ENCODE data around the gene NPRL2.

Gene NPRL2

GRCh38 chr3:50347187-50347813 lies 3.3 kb downstream of the NPRL2 start:
- no peak for DNase-seq

DNA sequence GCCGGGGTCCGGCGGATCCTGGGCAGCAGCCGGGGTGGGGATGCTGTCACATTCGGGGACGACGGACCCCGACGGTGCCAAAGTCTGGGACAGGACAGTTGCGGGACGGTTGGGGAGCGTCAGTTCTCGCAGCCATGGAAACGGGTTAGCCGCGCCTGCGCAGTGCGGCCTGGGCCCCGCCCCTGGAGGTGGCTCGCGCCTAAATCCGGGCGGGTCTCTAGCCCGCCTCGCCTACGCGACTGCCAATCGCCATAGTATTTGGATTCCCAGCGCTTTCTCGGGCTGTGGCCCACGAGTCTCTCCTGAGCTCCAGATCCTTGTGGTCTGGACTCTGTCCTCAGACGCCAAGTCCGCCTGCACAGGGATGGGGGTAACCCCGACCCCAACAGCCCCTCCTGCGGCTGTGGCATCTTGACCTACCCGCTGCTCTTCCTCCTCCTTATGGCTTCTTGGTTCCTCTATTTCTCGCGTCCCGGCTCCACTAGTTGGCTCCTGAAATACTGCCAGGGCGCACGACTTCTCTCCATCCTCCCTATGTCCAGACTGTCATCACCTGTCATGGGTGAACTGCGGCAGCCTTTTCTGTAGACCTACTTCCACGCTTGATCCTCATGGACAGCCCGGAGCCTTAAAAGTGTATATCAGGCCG lies 4.9 kb downstream of the NPRL2 start, which contains the start of gene ZMYND10:
Gene ZMYND10, minus strand, starts transcription at position 147 of the 649 bp plus-strand sequence. CDS start 153 bp downstream, outside the sequence.
- DNase-seq, result no peak

GRCh38 chr3:50345008-50345407 lies 5.6 kb downstream of the NPRL2 start:
- DNase-seq, result no peak

- no peak for DNase-seq
These were observed 7.6 kb downstream of the NPRL2 start for GRCh38 chr3:50342813-50343633.

DNA sequence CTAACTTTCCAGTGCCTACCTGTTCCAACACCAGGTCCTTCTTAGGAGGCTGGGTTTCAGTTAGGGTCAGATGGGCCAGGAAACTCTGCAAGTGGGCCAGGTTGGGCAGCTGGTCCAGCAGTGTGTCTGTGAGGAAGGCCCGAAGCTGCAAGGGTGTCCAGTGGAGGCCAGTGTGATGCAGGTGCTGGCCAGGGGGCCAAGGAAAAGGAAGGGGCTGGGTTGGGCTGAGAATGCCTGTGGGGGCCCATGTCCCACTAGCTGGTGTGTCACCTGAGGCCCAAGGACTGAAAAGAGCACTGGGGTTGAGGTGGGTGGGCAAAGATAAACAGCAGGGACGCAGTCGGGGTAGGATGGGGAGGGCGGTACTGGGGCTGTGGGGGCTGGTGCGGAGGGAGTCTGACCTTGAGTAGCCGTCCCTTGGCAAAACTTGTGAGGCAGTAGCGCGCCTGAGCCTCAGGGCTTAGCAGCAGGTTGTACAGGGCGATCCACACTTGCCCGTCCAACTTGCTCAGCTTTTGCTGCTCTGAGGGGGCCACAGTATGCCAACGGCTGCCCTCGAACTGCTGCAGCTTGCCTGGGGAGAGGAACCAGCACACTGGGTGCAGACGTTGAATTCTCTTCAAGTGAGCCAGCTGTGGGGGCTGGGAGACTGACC lies 8.5 kb downstream of the NPRL2 start:
- no peak for DNase-seq

DNA sequence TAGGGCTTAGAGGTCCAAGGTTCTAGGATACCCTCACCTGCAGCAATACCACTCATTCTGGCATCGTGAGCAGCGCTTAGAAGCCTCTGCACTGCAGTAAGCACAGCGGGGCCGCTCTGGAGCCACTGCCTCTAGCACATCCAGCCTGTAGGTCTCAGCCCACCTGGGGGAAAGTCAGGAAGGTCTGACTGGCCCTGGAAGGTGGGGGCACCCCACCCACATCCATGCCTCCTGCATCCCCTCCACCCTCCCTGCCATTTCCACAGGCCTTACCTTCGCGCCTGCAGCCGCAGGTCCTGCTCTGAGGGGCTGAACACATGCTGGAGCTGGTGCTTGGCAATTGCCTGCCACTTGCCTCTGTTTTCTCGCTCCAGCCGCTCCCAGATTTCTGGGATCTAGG lies 9.0 kb downstream of the NPRL2 start:
- no peak for DNase-seq

DNA sequence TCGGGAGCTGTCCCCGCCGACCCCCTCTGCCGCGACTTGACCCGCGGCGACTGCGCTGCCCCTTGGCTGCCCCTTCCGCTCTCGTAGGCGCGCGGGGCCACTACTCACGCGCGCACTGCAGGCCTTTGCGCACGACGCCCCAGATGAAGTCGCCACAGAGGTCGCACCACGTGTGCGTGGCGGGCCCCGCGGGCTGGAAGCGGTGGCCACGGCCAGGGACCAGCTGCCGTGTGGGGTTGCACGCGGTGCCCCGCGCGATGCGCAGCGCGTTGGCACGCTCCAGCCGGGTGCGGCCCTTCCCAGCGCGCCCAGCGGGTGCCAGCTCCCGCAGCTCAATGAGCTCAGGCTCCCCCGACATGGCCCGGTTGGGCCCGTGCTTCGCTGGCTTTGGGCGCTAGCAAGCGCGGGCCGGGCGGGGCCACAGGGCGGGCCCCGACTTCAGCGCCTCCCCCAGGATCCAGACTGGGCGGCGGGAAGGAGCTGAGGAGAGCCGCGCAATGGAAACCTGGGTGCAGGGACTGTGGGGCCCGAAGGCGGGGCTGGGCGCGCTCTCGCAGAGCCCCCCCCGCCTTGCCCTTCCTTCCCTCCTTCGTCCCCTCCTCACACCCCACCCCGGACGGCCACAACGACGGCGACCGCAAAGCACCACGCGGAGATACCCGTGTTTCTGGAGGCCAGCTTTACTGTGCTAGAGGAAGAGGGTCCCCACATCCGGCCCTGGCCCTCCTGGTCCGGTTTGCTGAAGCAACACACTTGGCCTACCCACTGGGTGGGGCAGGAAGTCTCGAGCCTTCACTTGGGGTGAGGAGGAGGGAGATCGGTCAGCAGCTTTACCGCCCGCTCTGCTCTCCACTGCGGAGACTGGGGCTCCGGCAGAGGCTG lies 9.9 kb downstream of the NPRL2 start, which contains the start of gene RASSF1:
Gene RASSF1, minus strand, starts transcription at position 389 of the 882 bp plus-strand sequence. Its CDS starts 31 bp downstream, at position 358.
- DNase-seq, result no peak

DNA sequence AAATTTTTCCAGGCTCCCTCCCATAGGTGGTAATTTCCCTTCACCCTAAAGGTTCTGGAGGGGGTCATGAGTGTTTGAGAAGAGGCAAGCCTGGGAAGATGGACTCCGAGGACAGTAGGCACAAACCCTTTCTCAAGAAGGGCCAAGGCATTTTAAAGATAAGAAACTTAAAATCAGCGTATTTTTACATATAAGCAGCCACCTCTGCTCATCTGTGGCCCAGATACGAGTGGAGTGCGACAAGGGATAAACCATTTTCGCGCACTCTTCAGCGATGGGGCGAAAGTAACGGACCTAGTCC lies 10.5 kb downstream of the NPRL2 start:
- DNase-seq, result no peak

DNA sequence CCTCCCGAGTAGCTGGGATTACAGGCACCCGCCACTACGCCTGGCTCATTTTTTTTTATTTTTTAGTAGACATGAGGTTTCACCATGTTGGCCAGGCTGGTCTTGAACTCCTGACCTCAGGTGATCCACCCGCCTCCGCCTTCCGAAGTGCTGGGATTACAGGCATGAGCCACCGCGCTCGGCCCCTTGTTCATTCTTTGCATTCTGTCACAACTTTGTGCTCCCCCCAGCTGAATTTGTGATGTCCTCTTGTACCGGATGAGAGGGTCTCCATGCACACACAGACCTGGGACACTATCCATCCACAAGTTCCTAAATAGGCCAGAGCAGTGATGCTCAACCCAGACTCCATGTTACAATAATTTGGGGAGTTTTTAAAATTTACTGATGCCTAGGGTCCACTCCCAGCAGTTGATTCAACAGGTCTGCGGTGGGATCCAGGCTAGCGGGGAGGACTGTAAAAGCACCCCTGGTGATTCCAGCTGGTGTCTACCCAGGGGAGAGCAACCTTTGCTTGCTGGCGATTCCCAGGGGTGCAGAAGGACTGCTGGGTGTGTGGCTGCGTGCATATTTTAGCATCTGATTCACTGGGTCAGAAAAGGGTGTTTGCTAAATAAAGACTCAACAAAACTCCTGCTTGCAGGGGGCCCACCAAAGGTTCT lies 11.0 kb downstream of the NPRL2 start:
- no peak for DNase-seq

GRCh38 chr3:50338965-50339364 lies 11.6 kb downstream of the NPRL2 start:
- DNase-seq, result no peak

DNA sequence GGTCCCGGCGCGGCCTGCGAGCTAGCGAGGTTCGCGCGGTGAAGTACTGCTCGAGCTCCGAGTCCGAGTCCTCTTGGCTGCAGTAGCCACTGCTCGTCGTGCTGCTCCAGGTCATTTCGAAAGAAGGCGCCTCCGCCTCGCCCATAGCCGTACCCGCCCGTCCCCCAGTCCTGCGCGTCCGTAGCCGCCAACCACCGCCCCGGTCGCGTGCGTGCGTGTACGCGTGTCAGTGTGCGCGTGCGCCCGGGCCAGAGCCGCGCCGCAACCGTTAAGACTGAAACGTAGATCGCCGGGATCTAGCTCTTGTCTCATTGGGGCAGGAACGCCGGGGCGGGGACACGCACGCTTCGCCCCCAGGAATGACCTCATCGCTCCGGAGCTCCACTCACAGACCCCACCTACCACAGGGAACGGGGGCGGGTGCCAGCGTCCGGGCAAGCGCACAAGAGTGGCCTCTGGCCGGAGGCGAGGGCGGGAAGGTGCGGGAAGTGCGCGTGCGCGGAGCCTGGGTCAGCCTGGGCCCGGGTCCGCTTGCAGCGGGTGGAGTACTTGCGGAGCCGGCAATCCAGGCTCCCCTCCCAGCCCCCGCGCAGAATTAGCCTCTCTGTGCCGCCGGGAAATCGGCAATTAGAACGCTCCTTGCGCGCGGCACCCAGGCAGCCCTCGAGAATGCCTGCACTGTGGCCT lies 13.3 kb downstream of the NPRL2 start:
- peak; percentile 56 for DNase-seq

GRCh38 chr3:50336452-50337174 lies 14.0 kb downstream of the NPRL2 start:
- no peak for DNase-seq

GRCh38 chr3:50334339-50335075 lies 16.1 kb downstream of the NPRL2 start:
- no peak for DNase-seq

DNA sequence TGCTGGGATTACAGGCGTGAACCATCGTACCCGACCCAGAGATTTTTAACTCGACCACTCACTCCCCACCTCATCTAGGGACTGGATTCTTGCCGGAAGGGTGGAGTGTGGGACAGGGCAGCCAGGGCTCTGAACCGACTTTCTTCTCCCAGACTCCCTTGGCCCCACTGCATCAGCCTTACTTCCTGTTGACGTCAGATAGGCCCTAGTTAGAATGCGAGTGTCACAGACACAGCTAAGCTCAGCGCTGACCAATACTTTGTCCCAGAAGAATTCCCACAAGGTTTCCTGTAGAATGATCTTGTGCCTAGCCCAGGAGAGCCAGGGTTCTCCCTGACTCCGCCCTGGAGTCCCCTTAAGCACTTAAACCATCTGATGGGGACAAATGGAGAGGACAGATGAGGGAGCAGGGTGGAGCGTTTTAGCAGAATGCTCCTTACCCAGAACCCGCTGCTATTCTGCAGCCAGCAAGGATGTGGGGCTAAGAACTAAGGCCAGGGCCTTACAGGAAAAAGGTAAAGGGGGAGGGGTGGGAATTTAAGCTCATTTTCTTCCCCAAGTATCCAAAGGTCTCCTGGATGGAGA lies 16.7 kb downstream of the NPRL2 start:
- DNase-seq, result no peak

GRCh38 chr3:50331364-50331907 lies 19.1 kb downstream of the NPRL2 start:
- no peak for DNase-seq

DNA sequence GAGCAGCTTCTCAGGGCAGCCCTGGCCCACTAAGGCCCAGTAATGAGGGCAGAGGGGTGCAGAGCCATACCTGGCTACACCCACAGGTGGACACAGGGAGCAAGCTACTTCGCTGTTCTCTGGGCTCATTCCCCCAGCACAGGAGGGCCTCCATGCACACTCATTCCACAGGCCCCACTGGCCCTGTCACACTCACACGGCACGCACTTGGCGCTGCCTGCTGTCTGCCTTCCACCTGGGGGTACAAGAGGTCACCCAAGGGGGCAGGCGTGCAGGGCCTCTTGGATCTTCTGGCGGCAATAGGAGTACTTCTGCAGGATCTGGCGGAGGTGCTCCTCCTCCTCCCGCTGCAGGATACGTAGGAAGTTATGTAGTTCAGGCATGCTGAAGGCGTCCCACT lies 20.2 kb downstream of the NPRL2 start:
- no peak for DNase-seq

GRCh38 chr3:50327943-50328691 lies 22.5 kb downstream of the NPRL2 start, which contains the start of gene TUSC2:
TSS of gene TUSC2 (minus strand) at chr3:50328223. CDS start at chr3:50328099, 124 bp downstream.
- DNase-seq, result peak; percentile 42

- DNase-seq, result no peak
These were observed 23.4 kb downstream of the NPRL2 start for GRCh38 chr3:50327129-50327528.
